ENCODE measurements around the gene TSBP1.

TSBP1 gene

DNA sequence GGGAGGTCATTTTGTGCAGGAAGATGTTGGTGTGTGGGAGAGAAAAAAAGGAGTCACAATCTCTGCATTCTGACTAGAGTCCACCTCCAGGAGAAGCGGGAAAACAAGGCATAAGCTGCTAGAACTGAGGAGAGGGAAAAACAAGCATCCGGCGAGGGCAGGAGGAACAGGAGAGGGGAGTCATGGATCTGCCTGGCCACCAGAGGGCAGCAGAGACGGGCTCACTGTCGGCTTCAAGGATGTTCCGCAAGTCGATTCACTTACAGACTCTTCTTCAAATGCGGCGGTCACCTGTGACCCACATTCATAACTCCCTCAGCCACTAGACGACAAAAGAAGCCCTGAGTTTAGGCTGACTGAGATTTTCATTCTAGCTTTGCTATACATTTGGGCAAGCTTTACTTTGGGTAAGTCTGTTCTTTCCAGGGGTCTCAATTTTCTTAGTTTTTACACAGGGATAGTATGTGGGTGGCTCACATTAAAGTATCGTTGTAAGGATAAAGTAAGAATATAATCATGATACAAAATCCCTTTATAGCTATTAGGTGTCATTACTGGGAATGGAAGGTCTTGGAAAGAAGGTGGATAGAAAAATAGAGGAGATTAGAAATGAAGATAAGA is 41.8 kb upstream of the TSBP1 start:
- no peak overlapping the region for H3K9ac ChIP-seq (ENCODE audit: low read length)
- no peak overlapping the region for H2AFZ ChIP-seq (ENCODE audit: low read depth, low read length, severe bottlenecking)
- H3K4me3 ChIP-seq (ENCODE audit: insufficient read depth, low read length, poor library complexity, severe bottlenecking) = no peak overlapping the region
- H3K79me2 ChIP-seq (ENCODE audit: insufficient read depth, low read length) = no peaks in the 10 kb centered on the region
- TF ChIP-seq, protein P1, sequence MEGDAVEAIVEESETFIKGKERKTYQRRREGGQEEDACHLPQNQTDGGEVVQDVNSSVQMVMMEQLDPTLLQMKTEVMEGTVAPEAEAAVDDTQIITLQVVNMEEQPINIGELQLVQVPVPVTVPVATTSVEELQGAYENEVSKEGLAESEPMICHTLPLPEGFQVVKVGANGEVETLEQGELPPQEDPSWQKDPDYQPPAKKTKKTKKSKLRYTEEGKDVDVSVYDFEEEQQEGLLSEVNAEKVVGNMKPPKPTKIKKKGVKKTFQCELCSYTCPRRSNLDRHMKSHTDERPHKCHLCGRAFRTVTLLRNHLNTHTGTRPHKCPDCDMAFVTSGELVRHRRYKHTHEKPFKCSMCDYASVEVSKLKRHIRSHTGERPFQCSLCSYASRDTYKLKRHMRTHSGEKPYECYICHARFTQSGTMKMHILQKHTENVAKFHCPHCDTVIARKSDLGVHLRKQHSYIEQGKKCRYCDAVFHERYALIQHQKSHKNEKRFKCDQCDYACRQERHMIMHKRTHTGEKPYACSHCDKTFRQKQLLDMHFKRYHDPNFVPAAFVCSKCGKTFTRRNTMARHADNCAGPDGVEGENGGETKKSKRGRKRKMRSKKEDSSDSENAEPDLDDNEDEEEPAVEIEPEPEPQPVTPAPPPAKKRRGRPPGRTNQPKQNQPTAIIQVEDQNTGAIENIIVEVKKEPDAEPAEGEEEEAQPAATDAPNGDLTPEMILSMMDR (IDR thresholded peaks at IDR 0.05; ENCODE audit: insufficient read depth, low read length, poor library complexity, severe bottlenecking) = peak; percentile 94
- TF ChIP-seq EZH2phosphoT487 (conservative IDR thresholded peaks at IDR 0.05; ENCODE audit: low read length) = no peak
- H3K27me3 ChIP-seq (ENCODE audit: low read length) = no peaks in the 10 kb centered on the region
- H3K27ac ChIP-seq (ENCODE audit: low read depth, low read length) = no peak overlapping the region
- no peak overlapping the region for H3K4me2 ChIP-seq (ENCODE audit: low read depth, low read length, poor library complexity, severe bottlenecking)
- H3K9me3 ChIP-seq (ENCODE audit: insufficient read depth, low read length) = no peaks in the 10 kb centered on the region
- no peaks in the 10 kb centered on the region for H4K20me1 ChIP-seq (ENCODE audit: low read depth, low read length)
- H3K36me3 ChIP-seq (ENCODE audit: low read length) = no peaks in the 10 kb centered on the region
- H3F3A ChIP-seq (ENCODE audit: insufficient read depth) = no peaks in the 10 kb centered on the region
- H3K9me2 ChIP-seq (replicated peaks; ENCODE audit: insufficient read depth, low read length) = no peaks in the 10 kb centered on the region

DNA sequence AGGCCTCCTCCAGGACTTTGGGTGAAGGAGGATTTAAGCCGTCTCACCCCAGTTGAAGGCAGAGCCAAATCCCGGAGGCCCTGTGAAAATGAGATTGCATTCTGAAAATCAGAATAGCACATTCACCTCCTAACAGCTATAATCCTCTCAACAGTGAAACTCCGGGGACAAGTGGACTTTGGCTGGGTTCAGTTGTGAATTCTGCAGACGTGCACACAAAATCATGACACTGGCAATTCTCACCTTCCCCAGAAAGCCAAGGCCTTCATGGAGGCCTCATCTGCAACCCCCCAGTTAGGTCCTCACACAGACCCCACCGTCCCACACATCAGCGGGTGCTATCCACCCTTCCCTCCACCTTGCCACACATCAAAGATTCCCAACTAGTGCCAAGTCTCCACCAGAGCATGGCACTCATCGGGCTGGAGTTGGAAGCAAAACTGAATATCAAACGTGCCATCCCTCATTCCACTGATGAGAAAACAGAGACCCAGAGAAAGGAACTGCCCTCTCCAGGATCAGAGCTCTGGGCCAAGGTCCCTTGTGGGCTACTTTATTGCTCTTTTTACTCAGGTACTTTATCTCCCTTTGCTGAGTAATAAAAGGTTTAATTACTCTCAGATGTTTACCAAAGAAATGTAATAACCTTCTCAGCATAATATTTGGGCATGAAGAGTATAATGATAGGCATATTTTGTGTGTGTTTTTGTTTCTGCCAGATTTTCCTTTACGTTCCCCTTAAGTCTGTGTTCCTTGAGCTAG is 40.0 kb upstream of the TSBP1 start:
- TF ChIP-seq, protein P1 (IDR thresholded peaks at IDR 0.05; ENCODE audit: insufficient read depth, low read length, poor library complexity, severe bottlenecking) = no peak
- TF ChIP-seq EZH2phosphoT487 (conservative IDR thresholded peaks at IDR 0.05; ENCODE audit: low read length) = no peak
- Histone ChIP-seq H4K20me1 (ENCODE audit: low read depth, low read length) (no peaks in the 10 kb centered on the region), H3K27ac (ENCODE audit: low read depth, low read length) (no peak overlapping the region), H3K9me2 (replicated peaks; ENCODE audit: insufficient read depth, low read length) (no peaks in the 10 kb centered on the region), H3F3A (ENCODE audit: insufficient read depth) (no peaks in the 10 kb centered on the region), H3K27me3 (ENCODE audit: low read length) (no peaks in the 10 kb centered on the region), H3K4me3 (ENCODE audit: insufficient read depth, low read length, poor library complexity, severe bottlenecking) (no peak overlapping the region), H2AFZ (ENCODE audit: low read depth, low read length, severe bottlenecking) (no peak overlapping the region), H3K9ac (ENCODE audit: low read length) (no peak overlapping the region), H3K36me3 (ENCODE audit: low read length) (no peaks in the 10 kb centered on the region), H3K9me3 (ENCODE audit: insufficient read depth, low read length) (no peaks in the 10 kb centered on the region), H3K79me2 (ENCODE audit: insufficient read depth, low read length) (no peaks in the 10 kb centered on the region), H3K4me2 (ENCODE audit: low read depth, low read length, poor library complexity, severe bottlenecking) (no peak overlapping the region)

GRCh38 chr6:32410906-32411305 is 39.2 kb upstream of the TSBP1 start:
- H3K4me3 ChIP-seq (ENCODE audit: insufficient read depth, low read length, poor library complexity, severe bottlenecking) = no peak overlapping the region
- H3K4me2 ChIP-seq (ENCODE audit: low read depth, low read length, poor library complexity, severe bottlenecking) = no peak overlapping the region
- H3K27me3 ChIP-seq (ENCODE audit: low read length) = no peaks in the 10 kb centered on the region
- H3K9me3 ChIP-seq (ENCODE audit: insufficient read depth, low read length) = no peaks in the 10 kb centered on the region
- no peaks in the 10 kb centered on the region for H3F3A ChIP-seq (ENCODE audit: insufficient read depth)
- H3K27ac ChIP-seq (ENCODE audit: low read depth, low read length) = no peak overlapping the region
- H3K9me2 ChIP-seq (replicated peaks; ENCODE audit: insufficient read depth, low read length) = no peaks in the 10 kb centered on the region
- no peaks in the 10 kb centered on the region for H4K20me1 ChIP-seq (ENCODE audit: low read depth, low read length)
- no peak overlapping the region for H3K9ac ChIP-seq (ENCODE audit: low read length)
- no peak overlapping the region for H2AFZ ChIP-seq (ENCODE audit: low read depth, low read length, severe bottlenecking)
- no peak for TF ChIP-seq EZH2phosphoT487 (conservative IDR thresholded peaks at IDR 0.05; ENCODE audit: low read length)
- no peaks in the 10 kb centered on the region for H3K36me3 ChIP-seq (ENCODE audit: low read length)
- no peaks in the 10 kb centered on the region for H3K79me2 ChIP-seq (ENCODE audit: insufficient read depth, low read length)

DNA sequence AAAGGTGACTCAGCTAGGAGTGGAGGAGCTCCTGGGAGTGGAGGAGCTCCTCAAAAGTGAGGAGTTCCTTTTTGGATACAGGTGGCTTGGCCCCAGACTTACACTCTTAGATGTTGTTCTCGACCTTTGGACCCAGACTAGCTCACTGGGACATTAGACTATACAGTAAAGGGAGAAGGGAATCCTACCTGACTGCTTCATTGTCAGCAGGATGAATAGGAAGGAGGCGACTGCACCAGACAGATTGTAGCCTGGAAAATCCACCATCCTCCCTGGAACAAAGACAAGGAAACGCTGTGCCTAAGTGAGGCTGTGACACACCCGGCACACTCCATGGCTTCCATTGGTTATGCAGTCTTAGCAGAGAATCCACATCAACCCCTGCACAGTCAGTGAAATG is 35.2 kb upstream of the TSBP1 start, which contains the start of gene BTNL2:
TSS of gene BTNL2 (minus strand) at position 325 of the 400 bp plus-strand sequence. CDS start at position 267, 58 bp downstream.
- no peaks in the 10 kb centered on the region for H3F3A ChIP-seq (ENCODE audit: insufficient read depth)
- no peaks in the 10 kb centered on the region for H3K27me3 ChIP-seq (ENCODE audit: low read length)
- no peak within 1 kb of the TSS for H3K9ac ChIP-seq (ENCODE audit: low read length)
- no peak within 1 kb of the TSS for H3K4me2 ChIP-seq (ENCODE audit: low read depth, low read length, poor library complexity, severe bottlenecking)
- no peaks in the 10 kb centered on the region for H4K20me1 ChIP-seq (ENCODE audit: low read depth, low read length)
- no peaks in the 10 kb centered on the region for H3K9me2 ChIP-seq (replicated peaks; ENCODE audit: insufficient read depth, low read length)
- no peak within 1 kb of the TSS for H3K4me3 ChIP-seq (ENCODE audit: insufficient read depth, low read length, poor library complexity, severe bottlenecking)
- H3K9me3 ChIP-seq (ENCODE audit: insufficient read depth, low read length) = no peaks in the 10 kb centered on the region
- H3K36me3 ChIP-seq (ENCODE audit: low read length) = no peaks in the 10 kb centered on the region
- TF ChIP-seq, protein P1 (IDR thresholded peaks at IDR 0.05; ENCODE audit: insufficient read depth, low read length, poor library complexity, severe bottlenecking) = no peak
- no peak for TF ChIP-seq EZH2phosphoT487 (conservative IDR thresholded peaks at IDR 0.05; ENCODE audit: low read length)
- no peak within 1 kb of the TSS for H2AFZ ChIP-seq (ENCODE audit: low read depth, low read length, severe bottlenecking)
- H3K27ac ChIP-seq (ENCODE audit: low read depth, low read length) = no peak within 1 kb of the TSS
- H3K79me2 ChIP-seq (ENCODE audit: insufficient read depth, low read length) = no peaks in the 10 kb centered on the region
